Fibroblast of mammary gland (primary cell): Measurements from ENCODE around the gene ARSJ.
A peak's percentile ranks its signal among the peaks of the same experiment; 100 is the strongest.
"Not testable (repeated sequence)": the region's sequence is repeated elsewhere in the genome, so short reads cannot be mapped to it uniquely, and the experiment has no call there.

Experiments used
- DNase-seq: peaks from one replicate; pipeline ENCODE4 v3.0.0-alpha.2; 2010; ENCODE audit warnings: low read depth
- H3K4me3 ChIP-seq: 2 replicates; pipeline ENCODE4 v1.5.1; 2011; ENCODE audit warnings: low read depth, mild to moderate bottlenecking, low read length, moderate library complexity; ENCODE audit not compliant: control insufficient read depth
- TF ChIP-seq, protein P1 (sequence below): conservative IDR thresholded peaks from 2 replicates; pipeline ENCODE4 v1.5.1; 2011; ENCODE audit warnings: low read depth, low read length, inconsistent platforms; ENCODE audit not compliant: control insufficient read depth, insufficient read depth

ARSJ gene

DNA sequence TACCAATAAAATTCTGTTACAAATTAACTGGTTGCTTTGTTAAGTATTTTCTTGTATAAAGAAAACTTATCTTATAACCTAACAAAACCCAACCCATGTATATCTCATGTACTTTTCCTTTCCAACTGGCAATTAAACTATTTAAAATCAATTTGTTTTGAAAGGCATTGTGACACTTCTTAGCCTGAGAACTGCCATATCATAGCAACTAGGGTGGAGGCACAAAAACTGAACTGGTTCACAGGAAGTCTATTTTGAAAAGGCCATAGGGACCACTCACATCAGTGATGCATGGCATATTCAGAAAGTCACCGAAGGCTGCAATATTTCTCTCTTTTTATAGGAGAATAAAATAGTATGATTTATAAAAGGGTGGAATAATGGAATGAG is 40.5 kb upstream of the ARSJ start:
- TF ChIP-seq, protein P1, sequence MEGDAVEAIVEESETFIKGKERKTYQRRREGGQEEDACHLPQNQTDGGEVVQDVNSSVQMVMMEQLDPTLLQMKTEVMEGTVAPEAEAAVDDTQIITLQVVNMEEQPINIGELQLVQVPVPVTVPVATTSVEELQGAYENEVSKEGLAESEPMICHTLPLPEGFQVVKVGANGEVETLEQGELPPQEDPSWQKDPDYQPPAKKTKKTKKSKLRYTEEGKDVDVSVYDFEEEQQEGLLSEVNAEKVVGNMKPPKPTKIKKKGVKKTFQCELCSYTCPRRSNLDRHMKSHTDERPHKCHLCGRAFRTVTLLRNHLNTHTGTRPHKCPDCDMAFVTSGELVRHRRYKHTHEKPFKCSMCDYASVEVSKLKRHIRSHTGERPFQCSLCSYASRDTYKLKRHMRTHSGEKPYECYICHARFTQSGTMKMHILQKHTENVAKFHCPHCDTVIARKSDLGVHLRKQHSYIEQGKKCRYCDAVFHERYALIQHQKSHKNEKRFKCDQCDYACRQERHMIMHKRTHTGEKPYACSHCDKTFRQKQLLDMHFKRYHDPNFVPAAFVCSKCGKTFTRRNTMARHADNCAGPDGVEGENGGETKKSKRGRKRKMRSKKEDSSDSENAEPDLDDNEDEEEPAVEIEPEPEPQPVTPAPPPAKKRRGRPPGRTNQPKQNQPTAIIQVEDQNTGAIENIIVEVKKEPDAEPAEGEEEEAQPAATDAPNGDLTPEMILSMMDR, result no peak
- H3K4me3 ChIP-seq, result no peak overlapping the region
- DNase-seq, result no peak

DNA sequence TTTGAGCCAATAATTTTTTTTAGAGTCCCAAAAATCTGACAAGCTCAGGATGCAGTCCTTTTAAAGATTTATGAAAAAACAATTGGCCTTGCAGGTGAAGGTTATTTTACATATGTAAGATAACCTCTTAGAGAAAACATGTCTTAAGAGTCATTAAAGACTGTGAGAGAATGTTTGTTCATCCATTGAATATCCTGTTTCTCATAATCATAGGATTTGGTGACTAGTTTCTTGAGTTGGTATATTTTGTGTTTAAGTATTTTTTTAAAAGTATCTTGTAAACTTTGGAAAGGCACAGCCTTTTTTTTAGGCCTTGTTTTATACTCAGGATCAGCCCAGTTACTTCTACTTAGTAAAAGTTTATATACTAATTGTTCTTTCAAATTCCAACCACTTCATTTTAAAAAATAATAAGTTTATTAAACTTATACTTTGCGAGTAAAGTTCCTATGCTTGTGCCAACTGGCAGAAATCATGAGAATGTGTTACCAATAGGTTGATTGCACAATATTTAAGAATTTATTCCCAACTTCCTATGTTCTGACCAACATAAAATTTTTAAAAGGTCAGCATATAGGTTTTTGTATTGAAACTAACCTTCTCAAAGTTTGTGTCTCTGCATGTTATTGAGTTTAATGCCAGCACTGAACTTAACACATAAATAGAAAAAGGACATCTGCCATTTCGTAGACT is 40.0 kb upstream of the ARSJ start:
- no peak overlapping the region for H3K4me3 ChIP-seq
- DNase-seq, result peak; percentile 57
- TF ChIP-seq, protein P1, result no peak

DNA sequence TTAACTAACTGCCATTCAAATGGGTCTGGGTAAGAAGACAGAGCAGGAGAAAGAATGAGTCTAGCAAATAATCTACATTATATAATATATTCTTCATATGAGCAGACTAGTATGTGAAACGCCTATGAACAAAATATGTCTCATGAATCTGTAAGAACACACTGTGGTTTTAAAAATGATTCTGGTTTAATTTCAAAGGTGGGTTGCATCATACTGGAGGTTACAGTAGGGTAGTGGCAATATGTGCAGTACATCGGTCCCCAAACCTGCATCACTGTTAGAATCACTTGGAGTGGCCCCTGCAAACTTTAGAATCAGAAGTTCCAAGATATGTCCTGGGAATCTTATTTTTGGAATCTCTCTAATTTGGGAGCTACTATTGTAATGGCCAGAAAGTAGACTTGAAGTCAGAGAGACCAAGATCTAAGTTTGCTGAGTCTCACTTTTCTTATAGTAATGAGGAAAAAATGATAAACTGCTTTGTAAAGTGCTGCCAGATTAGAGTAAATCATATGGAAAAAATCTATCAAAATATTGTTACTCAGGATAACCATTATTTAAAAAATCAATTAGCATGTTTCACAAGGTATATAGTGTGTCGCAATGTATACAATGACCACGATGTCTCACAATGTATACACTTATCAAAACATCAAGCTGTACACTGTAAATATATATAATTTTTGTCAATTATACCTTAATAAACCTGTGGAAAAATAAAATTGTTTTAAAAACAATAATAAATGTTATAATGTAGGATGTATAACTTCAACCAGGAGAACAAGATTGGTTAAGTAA is 37.9 kb upstream of the ARSJ start:
- no peak overlapping the region for H3K4me3 ChIP-seq
- no peak for DNase-seq
- TF ChIP-seq, protein P1, result no peak

DNA sequence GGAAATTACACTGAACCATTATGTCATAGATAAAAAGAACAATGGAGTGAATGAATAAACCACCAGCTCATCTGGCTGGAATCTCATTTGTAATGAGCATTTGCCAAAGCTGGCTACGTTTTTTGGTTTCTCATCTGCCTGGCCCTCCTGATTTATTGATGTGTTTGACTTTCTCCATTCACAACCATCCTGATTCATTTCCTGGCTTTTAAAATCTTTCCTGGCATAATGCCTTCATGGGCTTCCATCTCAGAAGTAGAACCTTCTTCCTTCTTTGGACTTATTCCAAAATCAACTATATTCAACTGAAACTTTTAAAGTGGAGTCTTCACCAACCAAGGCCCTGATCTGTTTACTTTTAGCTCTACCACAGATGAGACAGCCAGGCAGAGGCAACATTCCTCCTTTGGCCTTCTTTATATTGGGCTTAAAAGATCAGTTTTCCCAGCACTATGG is 36.0 kb upstream of the ARSJ start:
- H3K4me3 ChIP-seq, result no peak overlapping the region
- peak; percentile 99 for DNase-seq
- TF ChIP-seq, protein P1, result no peak

DNA sequence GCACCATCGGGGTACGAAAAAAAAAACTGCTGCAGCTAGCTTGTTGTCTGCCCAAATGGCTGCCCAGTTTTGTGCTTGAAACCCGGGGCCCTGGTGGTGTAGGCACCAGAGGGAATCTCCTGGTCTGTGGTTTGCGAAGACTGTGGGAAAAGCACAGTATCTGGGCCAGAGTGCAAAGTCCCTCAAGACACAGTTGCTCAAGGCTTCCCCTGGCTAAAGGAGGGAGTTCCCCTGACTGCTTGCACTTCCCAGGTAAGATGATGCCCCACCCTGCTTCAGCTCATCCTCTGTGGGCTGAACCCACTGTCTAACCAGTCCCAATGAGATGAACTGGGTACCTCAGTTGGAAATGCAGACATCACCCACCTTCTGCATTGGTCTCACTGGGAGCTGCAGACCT is 33.8 kb upstream of the ARSJ start:
- DNase-seq, H3K4me3 ChIP-seq: not testable (repeated sequence)

DNA sequence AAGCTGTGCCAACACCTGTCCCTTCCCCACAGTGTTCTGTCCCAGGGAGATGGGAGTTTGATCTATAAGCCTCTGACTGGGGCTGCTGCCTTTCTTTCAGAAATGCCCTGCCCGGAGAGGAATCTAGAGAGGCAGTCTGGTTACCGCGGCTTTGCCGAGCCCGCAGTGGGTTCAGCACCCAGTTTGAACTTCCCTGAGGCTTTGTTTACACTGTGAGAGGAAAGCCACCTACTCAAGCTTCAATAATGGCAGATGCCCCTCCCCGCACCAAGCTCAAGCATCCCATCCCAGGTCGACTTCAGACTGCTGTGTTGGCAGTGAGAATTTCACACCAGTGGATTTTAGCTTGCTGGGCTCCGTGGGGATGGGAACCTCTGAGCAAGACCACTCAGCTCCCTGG is 33.3 kb upstream of the ARSJ start:
- TF ChIP-seq, protein P1, result no peak
- H3K4me3 ChIP-seq, result no peak overlapping the region
- DNase-seq, result no peak
